HepG2 (cell line): ENCODE measurements around the gene LCN12. TPM values are rescaled to one million over a fixed set of nuclear protein-coding genes. Genes with fewer than 3 reads are reported as not detected.

Source experiments
- HNF1A ChIP-seq, 2 experiments: sonication (generic) in 1 of 2; formaldehyde crosslinking in 1 of 2; IDR thresholded peaks; 2 replicates each; pipeline versions ENCODE4 v1.4.0 to v1.6.1; 2016 to 2020; ENCODE audit warnings: borderline replicate concordance in 1 of 2, low read depth in 1 of 2, mild to moderate bottlenecking in 1 of 2, missing genetic modification reagents in 1 of 2
- NFE2 ChIP-seq: sonication (generic); formaldehyde crosslinking; IDR thresholded peaks from 2 replicates; pipeline ENCODE4 v1.4.0; 2020; ENCODE audit warnings: missing genetic modification reagents
- PRPF4 ChIP-seq: fragments of 200-400 bp; formaldehyde crosslinking; IDR thresholded peaks from 2 replicates; pipeline ENCODE4 v1.6.1; 2016; ENCODE audit warnings: low read length, low read depth; ENCODE audit not compliant: poor library complexity, severe bottlenecking
- THAP7 ChIP-seq: sonication (generic); formaldehyde crosslinking; IDR thresholded peaks from 2 replicates; pipeline ENCODE4 v1.8.1; 2023; ENCODE audit warnings: mild to moderate bottlenecking, missing genetic modification reagents
- ZC3H13 ChIP-seq: sonication (generic); formaldehyde crosslinking; IDR thresholded peaks from 2 replicates; pipeline ENCODE4 v1.8.1; 2023; ENCODE audit warnings: mild to moderate bottlenecking, missing genetic modification reagents, moderate library complexity
- ZNF768 ChIP-seq: sonication (generic); formaldehyde crosslinking; IDR thresholded peaks from 2 replicates; pipeline ENCODE4 v1.4.0; 2020; ENCODE audit warnings: missing genetic modification reagents
- ZSCAN12 ChIP-seq: sonication (generic); formaldehyde crosslinking; IDR thresholded peaks from 2 replicates; pipeline ENCODE4 v1.9.0; 2021; ENCODE audit warnings: mild to moderate bottlenecking, missing genetic modification reagents
- polyA plus RNA-seq, 8 experiments: library from polyadenylated mRNA; depleted of rRNA in 3 of 8; stranded (reverse) in 7 of 8; unstranded in 1 of 8; fragments of >200 nt; fragmentation: Illumina TruSeq in 4 of 8; extraction: Trizol in 4 of 8; gene quantifications; 2 replicates each; pipeline versions ENCODE4 v1.2.1 to v1.2.3, GENCODE V29; 2011 to 2016; ENCODE audit warnings: low read depth in 4 of 8, missing spikeins in 1 of 8, mixed read lengths in 1 of 8; ENCODE audit not compliant: insufficient read depth in 1 of 8
- total RNA-seq, 5 experiments: library from RNA; depleted of rRNA; stranded (reverse); fragments of >200 nt; fragmentation: Illumina TruSeq; extraction: Trizol; gene quantifications; 2 replicates each; pipeline ENCODE4 v1.2.3, GENCODE V29; 2016; ENCODE audit warnings: low read depth in 1 of 5

The LCN12 gene
- total and polyA plus RNA-seq, 2 of the 13 experiments (the other 11 are each of a cell fraction or from before 2014, with no cell fraction given), result 3.4 to 6.9 TPM

GRCh38 chr9:136939996-136940525, 12.0 kb upstream of the LCN12 start (continued):
- TF ChIP-seq HNF1A (IDR thresholded peaks at IDR 0.05; ENCODE audit: low read depth), result no peak
- TF ChIP-seq HNF1A (CRISPR knock-in tag; IDR thresholded peaks at IDR 0.05; ENCODE audit: borderline replicate concordance), result no peak
- TF ChIP-seq NFE2, result no peak
- no peak for TF ChIP-seq PRPF4
- peak; percentile 4; the same call in 1 of the 2 replicates for TF ChIP-seq ZNF768
- TF ChIP-seq ZC3H13 (CRISPR knock-in tag), result peak; percentile 20; the same call in 1 of the 2 replicates
- no peak for TF ChIP-seq THAP7 (CRISPR knock-in tag)
- TF ChIP-seq ZSCAN12 (CRISPR knock-in tag), result no peak
